NT2/D1 (cell line): ENCODE measurements around the gene SLC38A7.

Source experiments
- DNase-seq: peaks from one replicate; pipeline ENCODE4 v3.0.0-alpha.2; 2011; ENCODE audit warnings: low read depth, low spot score
- H3K27me3 ChIP-seq: 2 replicates; pipeline ENCODE4 v1.6.0; 2011; ENCODE audit warnings: mild to moderate bottlenecking; ENCODE audit not compliant: insufficient read length, insufficient read depth
- H3K36me3 ChIP-seq: 2 replicates; pipeline ENCODE4 v1.6.1; 2011; ENCODE audit warnings: mild to moderate bottlenecking, low read length, mixed read lengths; ENCODE audit not compliant: insufficient read depth, insufficient read length
- H3K4me1 ChIP-seq: 2 replicates; pipeline ENCODE4 v1.5.1; 2011; ENCODE audit not compliant: insufficient read depth, insufficient read length
- H3K4me3 ChIP-seq: 2 replicates; pipeline ENCODE4 v1.5.1; 2011; ENCODE audit warnings: low read depth; ENCODE audit not compliant: insufficient read length
- H3K9ac ChIP-seq: 2 replicates; pipeline ENCODE4 v1.6.0; 2011; ENCODE audit warnings: low read depth; ENCODE audit not compliant: insufficient read length
- H3K9me3 ChIP-seq: 2 replicates; pipeline ENCODE4 v1.5.1; 2011; ENCODE audit warnings: mild to moderate bottlenecking, low read length; ENCODE audit not compliant: insufficient read depth
- SUZ12 ChIP-seq: IDR thresholded peaks from 2 replicates; pipeline ENCODE4 v1.6.1; 2011; ENCODE audit not compliant: insufficient read length, insufficient read depth; ENCODE audit errors: extremely low read depth
- YY1 ChIP-seq: IDR thresholded peaks from 2 replicates; pipeline ENCODE4 v1.6.1; 2011; ENCODE audit not compliant: insufficient read length, insufficient read depth
- ZNF274 ChIP-seq: IDR thresholded peaks from 2 replicates; pipeline ENCODE4 v1.6.1; 2011; ENCODE audit warnings: mild to moderate bottlenecking, low read depth, low read length

Gene SLC38A7

GRCh38 chr16:58684354-58685083 lies at the start of gene SLC38A7:
Gene SLC38A7, minus strand, starts transcription at chr16:58684770. Its CDS starts 4,644 bp downstream, at chr16:58680126.
- H3K9ac ChIP-seq, result peak within 1 kb of the TSS; percentile 89
- peak within 1 kb of the TSS; percentile 85 for H3K4me3 ChIP-seq
- H3K4me1 ChIP-seq, result peaks cover 2% of the 10 kb centered on the region
- peaks cover 33% of the 10 kb centered on the region for H3K36me3 ChIP-seq
- no peak for TF ChIP-seq SUZ12
- TF ChIP-seq ZNF274, result no peak
- TF ChIP-seq YY1, result peak; percentile 16
- peak; percentile 70 for DNase-seq
- H3K27me3 ChIP-seq, result peaks cover 3% of the 10 kb centered on the region
- H3K9me3 ChIP-seq, result no peaks in the 10 kb centered on the region

GRCh38 chr16:58733671-58734458 lies 49.3 kb upstream of the SLC38A7 start, which contains the start of gene GOT2:
Gene GOT2, minus strand, starts transcription at chr16:58734316. Its CDS starts 88 bp downstream, at chr16:58734228.
- Histone ChIP-seq H3K4me1 (no peaks in the 10 kb centered on the region), H3K9me3 (no peaks in the 10 kb centered on the region), H3K27me3 (no peaks in the 10 kb centered on the region), H3K9ac (peak within 1 kb of the TSS; percentile 90), H3K36me3 (peaks cover 17% of the 10 kb centered on the region), H3K4me3 (peak within 1 kb of the TSS; percentile 92)
- TF ChIP-seq ZNF274, result no peak
- TF ChIP-seq YY1, result no peak
- TF ChIP-seq SUZ12, result no peak
- DNase-seq, result peak; percentile 82

GRCh38 chr16:58733248-58733670 lies 48.7 kb upstream of the SLC38A7 start:
- peak overlapping the region; percentile 92 for H3K4me3 ChIP-seq
- no peaks in the 10 kb centered on the region for H3K27me3 ChIP-seq
- H3K4me1 ChIP-seq, result no peaks in the 10 kb centered on the region
- H3K36me3 ChIP-seq, result peaks cover 21% of the 10 kb centered on the region
- DNase-seq, result no peak
- no peak for TF ChIP-seq ZNF274
- no peak for TF ChIP-seq YY1
- TF ChIP-seq SUZ12, result no peak
- peak overlapping the region; percentile 90 for H3K9ac ChIP-seq
- no peaks in the 10 kb centered on the region for H3K9me3 ChIP-seq

GRCh38 chr16:58732545-58733247 lies 48.1 kb upstream of the SLC38A7 start:
- Histone ChIP-seq H3K36me3 (peaks cover 25% of the 10 kb centered on the region), H3K27me3 (no peaks in the 10 kb centered on the region), H3K9ac (peak overlapping the region; percentile 90), H3K4me1 (no peaks in the 10 kb centered on the region), H3K9me3 (no peaks in the 10 kb centered on the region), H3K4me3 (peak overlapping the region; percentile 92)
- TF ChIP-seq SUZ12, result no peak
- no peak for TF ChIP-seq YY1
- TF ChIP-seq ZNF274, result no peak
- DNase-seq, result no peak

GRCh38 chr16:58730724-58731370 lies 46.3 kb upstream of the SLC38A7 start:
- H3K36me3 ChIP-seq, result peaks cover 29% of the 10 kb centered on the region
- H3K4me1 ChIP-seq, result no peaks in the 10 kb centered on the region
- H3K9ac ChIP-seq, result no peak overlapping the region
- no peaks in the 10 kb centered on the region for H3K27me3 ChIP-seq
- H3K9me3 ChIP-seq, result no peaks in the 10 kb centered on the region
- H3K4me3 ChIP-seq, result no peak overlapping the region
- no peak for DNase-seq
- TF ChIP-seq ZNF274, result no peak
- no peak for TF ChIP-seq YY1
- TF ChIP-seq SUZ12, result no peak

GRCh38 chr16:58727796-58728568 lies 43.4 kb upstream of the SLC38A7 start:
- Histone ChIP-seq H3K36me3 (peaks cover 36% of the 10 kb centered on the region), H3K4me1 (no peaks in the 10 kb centered on the region), H3K4me3 (no peak overlapping the region), H3K9me3 (no peaks in the 10 kb centered on the region), H3K27me3 (no peaks in the 10 kb centered on the region), H3K9ac (no peak overlapping the region)
- DNase-seq, result no peak
- no peak for TF ChIP-seq YY1
- no peak for TF ChIP-seq SUZ12
- no peak for TF ChIP-seq ZNF274
